HG03575 (cell line): ENCODE measurements around the gene C5orf24.
"Not testable (repeated sequence)": the region's sequence is repeated elsewhere in the genome, so short reads cannot be mapped to it uniquely, and the experiment has no call there.

ENCODE experiments used
- ATAC-seq: cut with Tn5 transposase; IDR thresholded peaks from one replicate; pipeline ENCODE4 v1.9.1; 2021; ENCODE audit not compliant: unreplicated experiment, insufficient number of reproducible peaks, low FRiP score; ENCODE audit errors: extremely low read depth

Gene C5orf24

GRCh38 chr5:134845852-134846640, at the start of gene C5orf24:
Gene C5orf24, plus strand, starts transcription at chr5:134845968. Its CDS starts 8,933 bp downstream, at chr5:134854901.
- no peak for ATAC-seq

DNA sequence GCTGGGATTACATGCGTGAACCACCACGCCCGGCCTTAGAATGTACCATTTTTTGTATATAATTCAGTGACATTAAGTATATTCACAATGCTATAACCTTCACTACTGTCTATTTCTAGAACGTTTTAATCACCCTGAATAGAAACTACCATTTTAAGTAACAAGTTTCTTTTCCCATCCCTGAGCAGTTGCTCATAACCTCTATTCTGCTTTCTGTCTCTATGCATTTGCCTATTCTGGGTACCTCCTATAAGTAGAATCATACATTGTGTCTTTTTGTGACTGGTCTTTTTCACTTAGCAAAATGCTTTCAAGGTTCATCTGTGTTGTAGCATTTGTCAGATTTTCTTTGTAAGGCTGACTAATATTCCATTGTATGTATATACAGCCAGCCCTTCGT, 47.3 kb upstream of the C5orf24 start:
- ATAC-seq = no peak

GRCh38 chr5:134803821-134804220, 41.9 kb upstream of the C5orf24 start:
- ATAC-seq = no peak

- ATAC-seq = no peak
Measured at GRCh38 chr5:134813407-134813806, 32.4 kb upstream of the C5orf24 start.

DNA sequence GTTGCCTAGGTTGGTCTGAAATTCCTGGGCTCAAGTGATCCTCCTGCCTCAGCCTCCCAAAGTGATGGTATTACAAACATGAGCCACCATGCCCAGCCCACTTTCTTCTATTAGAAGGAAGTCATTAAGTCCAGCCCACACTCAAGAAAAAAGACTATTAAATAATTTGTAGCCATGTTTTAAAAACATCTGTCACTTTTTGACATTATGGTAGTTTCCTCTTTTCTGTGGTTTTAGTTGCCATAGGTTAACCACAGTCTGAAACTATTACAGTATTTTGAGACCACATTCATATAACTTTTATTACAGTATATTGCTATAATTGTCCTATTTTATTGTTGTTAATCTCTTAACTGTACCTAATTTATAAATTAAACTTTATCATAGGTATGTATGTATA, 31.9 kb upstream of the C5orf24 start:
- ATAC-seq = no peak

DNA sequence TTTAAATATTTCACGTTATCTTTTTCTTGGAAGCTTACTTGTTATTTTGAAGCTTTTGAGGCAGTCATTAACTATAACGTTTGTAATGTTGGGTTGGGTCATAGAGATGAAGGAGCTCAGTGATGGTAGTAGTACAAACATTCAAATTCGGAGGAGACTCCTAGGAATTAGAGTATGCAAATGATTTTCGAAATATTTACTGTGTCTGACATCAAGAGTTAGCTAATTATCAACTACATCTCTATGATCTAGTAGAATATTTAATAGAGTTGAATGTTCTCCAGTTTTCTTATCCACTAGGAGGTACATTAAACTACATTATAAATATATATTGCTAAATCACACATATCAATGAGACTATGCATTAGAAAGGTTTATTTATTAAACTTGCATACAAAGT, 28.8 kb upstream of the C5orf24 start:
- ATAC-seq = no peak

- ATAC-seq = no peak
Measured at GRCh38 chr5:134818776-134819175, 27.0 kb upstream of the C5orf24 start.

GRCh38 chr5:134819407-134819963, 26.3 kb upstream of the C5orf24 start:
- ATAC-seq = no peak

GRCh38 chr5:134821841-134822240, 23.9 kb upstream of the C5orf24 start:
- no peak for ATAC-seq

DNA sequence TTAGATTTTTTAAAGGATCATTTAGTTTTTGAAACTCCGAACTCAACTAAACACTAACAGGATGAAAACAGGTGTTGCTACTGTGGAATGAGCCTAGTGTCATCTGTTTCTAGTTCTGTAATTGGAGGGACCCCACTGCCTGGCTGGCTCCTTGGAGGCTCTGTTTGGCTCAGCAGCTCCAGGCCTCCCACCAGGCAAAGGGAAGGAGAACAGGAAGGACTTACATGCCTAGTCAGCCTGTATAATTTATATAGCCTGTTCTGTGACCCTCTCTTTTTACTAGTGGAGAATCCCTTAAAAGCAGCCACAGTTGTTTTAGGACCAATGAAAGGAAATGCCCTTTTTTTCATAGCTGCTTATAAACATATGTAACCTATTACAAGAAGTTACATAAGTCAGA, 21.1 kb upstream of the C5orf24 start:
- ATAC-seq = no peak

DNA sequence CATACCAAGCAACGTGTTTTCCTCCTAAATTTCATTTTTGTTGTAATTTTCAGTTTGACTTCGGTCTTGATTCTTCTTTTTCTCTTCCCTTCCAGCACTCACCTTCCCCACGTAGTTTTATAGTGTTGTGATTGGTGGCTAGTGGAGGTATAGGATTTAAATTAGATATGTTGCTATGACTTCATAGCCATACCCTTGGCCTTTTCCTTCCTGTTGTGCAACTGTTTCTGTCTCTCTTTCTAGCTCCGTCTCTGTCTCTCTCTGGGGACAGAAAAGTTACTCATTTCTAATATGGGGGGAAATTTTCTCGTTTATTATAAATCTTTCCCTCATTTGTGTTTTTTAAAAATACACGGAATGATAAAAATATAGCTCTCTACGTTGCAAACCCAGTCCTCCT, 20.6 kb upstream of the C5orf24 start:
- ATAC-seq = no peak

GRCh38 chr5:134833340-134834032, 12.3 kb upstream of the C5orf24 start:
- no peak for ATAC-seq

GRCh38 chr5:134835623-134836022, 10.1 kb upstream of the C5orf24 start:
- no peak for ATAC-seq

DNA sequence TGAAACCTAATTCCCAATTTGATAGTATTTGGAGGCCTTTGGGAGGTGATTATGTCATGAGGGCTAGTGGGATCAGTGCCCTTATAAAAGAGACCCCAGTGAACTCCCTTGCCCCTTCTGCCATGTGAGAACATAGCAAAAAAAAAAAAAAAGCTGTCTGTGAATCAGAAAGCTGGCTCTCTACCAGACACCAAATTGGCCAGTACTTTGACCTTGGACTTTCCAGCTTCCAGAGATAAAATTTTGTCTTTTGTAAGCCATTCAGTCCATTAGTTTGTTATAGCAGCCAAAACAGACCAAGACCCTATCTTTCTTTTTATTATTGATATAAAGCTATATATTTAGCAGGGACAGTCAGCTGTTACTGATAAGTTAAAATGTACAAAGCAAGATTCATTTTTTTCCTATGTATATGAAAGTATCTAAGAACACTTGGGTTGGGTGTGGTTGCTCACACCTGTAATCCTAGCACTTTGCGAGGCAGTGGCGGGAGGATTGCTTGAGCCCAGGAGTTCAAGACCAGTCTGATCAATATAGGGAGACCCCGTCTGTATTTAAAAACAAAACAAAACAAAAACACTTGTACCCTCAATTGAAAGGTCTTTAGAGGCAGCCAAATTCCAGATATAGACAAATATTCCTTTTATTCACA, 8.1 kb upstream of the C5orf24 start:
- ATAC-seq = no peak

- not testable (repeated sequence) for ATAC-seq
Measured at GRCh38 chr5:134838361-134838760, 7.4 kb upstream of the C5orf24 start.

DNA sequence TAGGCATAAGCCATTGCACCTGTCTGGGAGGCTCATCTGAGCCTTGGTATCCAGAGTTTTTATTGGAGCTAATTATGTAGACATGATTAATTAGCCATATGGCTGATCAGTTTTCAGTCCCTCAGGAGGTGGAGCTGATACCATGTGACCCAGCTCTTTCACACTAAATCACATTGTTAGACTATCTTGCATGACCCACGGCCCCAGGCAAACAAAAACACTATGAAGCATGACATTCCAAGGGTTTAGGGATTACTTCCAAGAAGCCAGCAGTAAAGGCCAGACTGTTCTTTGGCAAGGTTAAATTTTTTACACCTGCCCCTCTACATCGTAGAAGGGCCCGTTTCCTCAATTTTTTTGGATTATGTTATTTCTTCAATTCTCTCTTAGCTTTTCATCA, 5.0 kb upstream of the C5orf24 start:
- no peak for ATAC-seq

DNA sequence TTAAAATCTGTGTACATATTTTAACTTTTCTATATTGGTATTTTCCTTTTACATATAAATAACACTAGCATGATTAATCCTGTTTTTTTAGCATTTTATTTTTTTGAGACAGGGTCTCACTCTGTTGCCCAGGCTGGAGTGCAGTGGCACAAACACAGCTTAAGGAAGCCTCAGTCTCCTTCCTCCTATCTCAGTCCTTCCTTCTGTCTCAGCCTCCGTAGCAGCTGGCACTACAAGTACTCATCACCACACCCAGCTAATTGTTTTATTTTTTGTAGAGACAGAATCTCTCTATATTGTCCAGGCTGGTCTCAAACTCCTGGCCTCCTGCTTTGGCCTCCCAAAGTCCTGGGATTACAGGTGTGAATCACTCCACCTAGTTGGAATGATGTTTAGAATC, 1.5 kb upstream of the C5orf24 start:
- no peak for ATAC-seq

DNA sequence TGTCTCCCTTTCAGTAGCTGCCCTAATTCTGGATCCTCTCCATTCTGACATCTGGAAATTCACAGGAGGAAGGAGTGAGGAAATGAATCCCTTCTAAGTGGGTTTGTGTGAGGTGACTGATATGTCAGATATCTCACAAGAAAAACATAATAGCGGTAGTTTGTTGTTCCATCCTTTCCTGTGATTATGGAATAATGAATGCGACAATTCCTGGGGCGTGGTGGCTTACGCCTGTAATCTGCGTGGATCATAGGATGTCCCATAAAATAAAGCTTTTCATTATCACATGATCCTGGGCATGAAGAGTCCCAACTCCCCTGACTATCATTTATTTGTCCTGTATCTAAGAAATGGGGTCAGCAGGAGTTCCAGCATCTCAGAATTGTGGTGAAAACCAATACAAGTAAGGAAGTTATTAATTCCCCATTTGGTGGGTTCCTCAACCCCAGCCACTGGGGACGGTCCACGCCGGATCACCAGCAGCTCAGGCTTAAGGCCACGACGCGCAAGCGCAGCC, 375 bp upstream of the C5orf24 start:
- no peak for ATAC-seq

GRCh38 chr5:134846641-134846960, 833 bp downstream of the C5orf24 start:
- no peak for ATAC-seq
